MM.1S (cell line): ENCODE results near the gene CFAP206.

ENCODE experiments used
- EZH2phosphoT487 ChIP-seq: fragments of 300-600 bp; sonication (generic); IDR thresholded peaks from 2 replicates; pipeline ENCODE4 v1.6.1; 2018; ENCODE audit warnings: antibody characterized with exemption, low read length
- TF ChIP-seq, protein P1 (sequence below): fragments of 300-600 bp; sonication (generic); IDR thresholded peaks from 2 replicates; pipeline ENCODE4 v1.5.1; 2016; ENCODE audit warnings: antibody characterized with exemption, low read length, mixed read lengths

GRCh38 chr6:87426789-87427188 is 19.0 kb downstream of the CFAP206 start:
- TF ChIP-seq, protein P1, sequence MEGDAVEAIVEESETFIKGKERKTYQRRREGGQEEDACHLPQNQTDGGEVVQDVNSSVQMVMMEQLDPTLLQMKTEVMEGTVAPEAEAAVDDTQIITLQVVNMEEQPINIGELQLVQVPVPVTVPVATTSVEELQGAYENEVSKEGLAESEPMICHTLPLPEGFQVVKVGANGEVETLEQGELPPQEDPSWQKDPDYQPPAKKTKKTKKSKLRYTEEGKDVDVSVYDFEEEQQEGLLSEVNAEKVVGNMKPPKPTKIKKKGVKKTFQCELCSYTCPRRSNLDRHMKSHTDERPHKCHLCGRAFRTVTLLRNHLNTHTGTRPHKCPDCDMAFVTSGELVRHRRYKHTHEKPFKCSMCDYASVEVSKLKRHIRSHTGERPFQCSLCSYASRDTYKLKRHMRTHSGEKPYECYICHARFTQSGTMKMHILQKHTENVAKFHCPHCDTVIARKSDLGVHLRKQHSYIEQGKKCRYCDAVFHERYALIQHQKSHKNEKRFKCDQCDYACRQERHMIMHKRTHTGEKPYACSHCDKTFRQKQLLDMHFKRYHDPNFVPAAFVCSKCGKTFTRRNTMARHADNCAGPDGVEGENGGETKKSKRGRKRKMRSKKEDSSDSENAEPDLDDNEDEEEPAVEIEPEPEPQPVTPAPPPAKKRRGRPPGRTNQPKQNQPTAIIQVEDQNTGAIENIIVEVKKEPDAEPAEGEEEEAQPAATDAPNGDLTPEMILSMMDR, result no peak
- no peak for TF ChIP-seq EZH2phosphoT487
